Esophagus squamous epithelium (tissue), 4 donors: Measurements from ENCODE around the gene IRF2.

ENCODE experiments used
- CTCF ChIP-seq, 6 experiments: fragments of 450-650 bp in 4 of 6; fragments of 200-600 bp in 2 of 6; sonication (generic) in 2 of 6; IDR thresholded peaks; one replicate each; pipeline ENCODE4 v1.5.1; 2016 to 2019; ENCODE audit warnings: antibody characterized with exemption in 6 of 6, mild to moderate bottlenecking in 4 of 6, moderate library complexity in 4 of 6
- POLR2A ChIP-seq, 4 donors: fragments of 450-650 bp; IDR thresholded peaks; one replicate each; pipeline ENCODE4 v1.6.1; 2017; ENCODE audit warnings: antibody characterized with exemption in 4 of 4, mild to moderate bottlenecking in 4 of 4, moderate library complexity in 3 of 4

- TF ChIP-seq CTCF (IDR thresholded peaks at IDR 0.05) = no peak
- TF ChIP-seq POLR2A (IDR thresholded peaks at IDR 0.05) = no peak
Observed at GRCh38 chr4:184444953-184445309, 29.4 kb downstream of the IRF2 start.
